Activated CD8-positive, alpha-beta memory T cell treated with anti-CD3 and anti-CD28 coated beads, Interleukin-2, amount 10 ng/mL, durations not matched to agents 7 days and 5 days (primary cell): Measurements from ENCODE around the gene TBX19. TPM values are rescaled to one million over a fixed set of nuclear protein-coding genes. Genes with fewer than 3 reads are reported as not detected.

Experiments
- ATAC-seq: fragments of 150-1000 bp; cut with Tn5 transposase; one replicate; pipeline ENCODE4 v1.10.0; 2021; ENCODE audit warnings: moderate library complexity
- CTCF ChIA-PET: fragments of 350-600 bp; sonication (Branson Sonifier 250); formaldehyde crosslinking; loops from one replicate; lab custom pipeline; 2021; ENCODE audit warnings: antibody characterized with exemption; lab: Charles Lee
- DNase-seq: peaks from one replicate; pipeline ENCODE4 v3.0.0-alpha.2; 2020
- H3K27ac Mint-ChIP-seq: one replicate; pipeline ENCODE4 v1.8.0; 2021; ENCODE audit warnings: mild to moderate bottlenecking, mixed read lengths
- H3K27me3 Mint-ChIP-seq: one replicate; pipeline ENCODE4 v1.8.0; 2021; ENCODE audit warnings: mixed read lengths
- H3K36me3 Mint-ChIP-seq: one replicate; pipeline ENCODE4 v1.8.0; 2021; ENCODE audit warnings: mild to moderate bottlenecking, mixed read lengths
- H3K4me1 Mint-ChIP-seq: one replicate; pipeline ENCODE4 v1.8.0; 2021; ENCODE audit warnings: mixed read lengths
- H3K4me3 Mint-ChIP-seq: one replicate; pipeline ENCODE4 v1.8.0; 2021; ENCODE audit warnings: mild to moderate bottlenecking, moderate library complexity, mixed read lengths
- H3K9me3 Mint-ChIP-seq: one replicate; pipeline ENCODE4 v1.8.0; 2022; ENCODE audit warnings: low read depth, mixed read lengths
- total RNA-seq, 2 experiments: library from RNA; stranded (reverse); gene quantifications; one replicate each; pipeline ENCODE4 v1.2.3, GENCODE V29; 2021

TBX19 gene
- total RNA-seq, 2 experiments from 2014 or later, result 2.0 to 3.6 TPM

DNA sequence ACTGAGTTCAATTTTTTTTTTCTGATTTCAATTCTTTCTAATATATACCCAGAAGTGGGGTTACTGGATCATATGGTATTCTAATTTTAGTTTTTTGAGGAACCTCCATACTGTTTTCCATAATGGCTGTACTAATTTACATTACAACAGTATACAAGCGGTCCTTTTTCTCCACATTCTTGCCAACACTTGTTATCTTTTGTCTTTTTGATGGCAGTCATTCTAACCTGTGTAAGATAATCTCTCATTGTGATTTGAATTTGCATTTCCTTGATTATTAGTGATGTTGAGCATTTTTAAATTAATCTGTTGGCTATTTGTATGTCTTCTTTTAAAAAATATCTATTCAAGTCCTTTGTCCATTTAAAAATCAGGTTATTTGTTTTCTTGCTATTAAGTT lies 21.1 kb upstream of the TBX19 start:
- no peak for ATAC-seq
- Mint-ChIP-seq H3K36me3 (peaks cover 66% of the 10 kb centered on the region), H3K9me3 (peaks cover 13% of the 10 kb centered on the region), H3K4me3 (no peak overlapping the region), H3K4me1 (peaks cover 4% of the 10 kb centered on the region), H3K27ac (no peak overlapping the region), H3K27me3 (no peaks in the 10 kb centered on the region)
- no peak for DNase-seq
- CTCF ChIA-PET, result interaction anchor here (1.2 kb wide), 1 partner anchor 34 kb away, joined by 3 read pairs; the partner anchor contains the start of gene SFT2D2

DNA sequence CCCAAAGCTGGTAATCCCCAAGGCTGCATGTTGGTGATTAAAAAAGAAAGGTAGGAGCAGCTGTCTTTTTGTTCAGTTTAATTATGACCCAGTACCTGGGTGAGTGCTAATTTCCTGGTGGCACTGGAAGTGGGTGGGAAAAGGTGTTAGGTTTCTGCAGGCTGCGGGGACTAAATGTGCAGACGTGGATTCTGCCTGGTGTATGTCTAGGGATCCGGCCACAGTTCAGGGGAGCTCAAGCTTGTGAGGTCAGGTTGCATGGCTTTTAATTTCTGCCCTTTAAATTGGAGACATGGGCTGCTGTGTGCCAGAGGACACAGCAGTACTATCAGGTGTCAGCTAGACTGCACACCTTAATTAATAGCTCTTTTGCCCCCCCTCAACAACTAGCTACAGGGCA lies 20.3 kb upstream of the TBX19 start:
- H3K27me3 Mint-ChIP-seq, result no peaks in the 10 kb centered on the region
- ATAC-seq (no peak), DNase-seq (no peak)
- CTCF ChIA-PET, result no interaction called here
- H3K36me3 Mint-ChIP-seq, result peaks cover 57% of the 10 kb centered on the region
- no peak overlapping the region for H3K4me3 Mint-ChIP-seq
- H3K27ac Mint-ChIP-seq, result no peak overlapping the region
- H3K9me3 Mint-ChIP-seq, result peaks cover 9% of the 10 kb centered on the region
- H3K4me1 Mint-ChIP-seq, result peaks cover 4% of the 10 kb centered on the region

DNA sequence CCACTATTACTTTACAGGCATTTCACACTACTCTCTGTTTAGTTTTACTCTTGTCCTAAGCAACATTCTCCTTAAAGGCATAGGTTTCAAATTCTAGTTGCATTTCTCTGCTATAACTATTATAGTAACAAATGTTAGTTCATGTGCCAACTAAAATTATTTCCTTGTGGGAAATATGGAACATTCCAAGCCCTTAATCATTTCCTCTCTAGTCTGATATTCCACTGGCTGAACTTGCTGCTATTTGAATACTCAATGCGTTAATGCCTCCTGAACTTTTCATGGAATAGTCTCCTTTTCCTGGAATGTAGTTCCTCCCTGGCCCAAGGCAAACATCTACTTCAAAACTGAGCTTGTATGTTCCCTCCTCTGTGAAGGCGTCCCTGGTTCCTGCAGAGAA lies 19.3 kb upstream of the TBX19 start:
- ATAC-seq (no peak), DNase-seq (no peak)
- peaks cover 6% of the 10 kb centered on the region for H3K9me3 Mint-ChIP-seq
- CTCF ChIA-PET, result interaction anchor here (1.1 kb wide), 1 partner anchor 19 kb away, joined by 3 read pairs; the partner anchor contains the start of gene TBX19
- no peak overlapping the region for H3K4me3 Mint-ChIP-seq
- H3K4me1 Mint-ChIP-seq, result peaks cover 4% of the 10 kb centered on the region
- no peaks in the 10 kb centered on the region for H3K27me3 Mint-ChIP-seq
- peaks cover 47% of the 10 kb centered on the region for H3K36me3 Mint-ChIP-seq
- no peak overlapping the region for H3K27ac Mint-ChIP-seq

DNA sequence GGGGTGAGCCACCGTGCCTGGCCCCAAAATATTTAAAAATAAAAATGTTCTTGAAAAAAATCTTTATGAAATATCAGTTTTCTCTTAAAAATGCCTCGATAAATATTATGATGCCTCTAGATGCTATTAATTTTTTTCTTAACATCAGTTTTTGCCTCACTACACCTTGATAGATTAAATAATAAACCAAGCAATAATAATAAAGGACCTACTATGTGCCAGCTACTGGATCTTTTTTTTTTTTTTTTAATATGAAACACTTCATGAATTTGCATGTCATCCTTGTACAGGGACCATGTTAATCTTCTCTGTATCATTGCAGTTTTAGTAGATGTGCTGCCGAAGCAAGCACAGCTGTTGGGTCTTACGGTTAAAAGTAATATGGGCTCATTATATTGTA lies 17.5 kb upstream of the TBX19 start:
- Mint-ChIP-seq H3K27ac (no peak overlapping the region), H3K4me1 (peaks cover 4% of the 10 kb centered on the region), H3K4me3 (no peak overlapping the region), H3K27me3 (no peaks in the 10 kb centered on the region), H3K36me3 (peaks cover 31% of the 10 kb centered on the region), H3K9me3 (peaks cover 2% of the 10 kb centered on the region)
- ATAC-seq (no peak), DNase-seq (no peak)
- CTCF ChIA-PET, result no interaction called here

DNA sequence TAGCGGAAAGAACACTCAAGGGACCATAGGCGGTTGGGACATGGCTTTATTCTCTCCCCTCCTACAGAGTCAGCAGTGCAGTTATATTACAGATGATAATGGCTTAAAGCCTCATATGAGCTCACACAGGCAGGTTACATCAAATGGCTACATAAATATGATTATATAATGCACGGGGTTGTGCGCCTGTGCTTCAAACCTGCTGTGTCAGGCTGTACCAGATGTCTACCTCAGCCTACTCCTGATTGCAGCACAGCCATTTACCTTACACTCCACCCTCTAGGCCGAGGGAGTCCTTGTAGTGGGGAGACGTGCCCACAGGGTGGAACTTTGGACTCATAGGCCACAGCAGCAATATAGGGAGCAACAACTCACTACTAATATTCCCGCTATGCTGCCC lies 16.4 kb upstream of the TBX19 start:
- CTCF ChIA-PET, result no interaction called here
- no peaks in the 10 kb centered on the region for H3K27me3 Mint-ChIP-seq
- no peak for DNase-seq

GRCh38 chr1:168265596-168265995 lies 15.1 kb upstream of the TBX19 start:
- H3K9me3 Mint-ChIP-seq, result peaks cover 2% of the 10 kb centered on the region
- H3K4me3 Mint-ChIP-seq, result no peak overlapping the region
- CTCF ChIA-PET, result no interaction called here
- DNase-seq (no peak), ATAC-seq (no peak)
- H3K4me1 Mint-ChIP-seq, result peaks cover 4% of the 10 kb centered on the region
- H3K36me3 Mint-ChIP-seq, result peaks cover 20% of the 10 kb centered on the region
- H3K27me3 Mint-ChIP-seq, result no peaks in the 10 kb centered on the region
- H3K27ac Mint-ChIP-seq, result no peak overlapping the region

More for the DNA sequence above, 16.4 kb upstream of the TBX19 start:
- H3K36me3 Mint-ChIP-seq, result peaks cover 27% of the 10 kb centered on the region
- no peak overlapping the region for H3K27ac Mint-ChIP-seq
- H3K9me3 Mint-ChIP-seq, result peaks cover 2% of the 10 kb centered on the region
- peaks cover 4% of the 10 kb centered on the region for H3K4me1 Mint-ChIP-seq
- ATAC-seq, result no peak
- no peak overlapping the region for H3K4me3 Mint-ChIP-seq

DNA sequence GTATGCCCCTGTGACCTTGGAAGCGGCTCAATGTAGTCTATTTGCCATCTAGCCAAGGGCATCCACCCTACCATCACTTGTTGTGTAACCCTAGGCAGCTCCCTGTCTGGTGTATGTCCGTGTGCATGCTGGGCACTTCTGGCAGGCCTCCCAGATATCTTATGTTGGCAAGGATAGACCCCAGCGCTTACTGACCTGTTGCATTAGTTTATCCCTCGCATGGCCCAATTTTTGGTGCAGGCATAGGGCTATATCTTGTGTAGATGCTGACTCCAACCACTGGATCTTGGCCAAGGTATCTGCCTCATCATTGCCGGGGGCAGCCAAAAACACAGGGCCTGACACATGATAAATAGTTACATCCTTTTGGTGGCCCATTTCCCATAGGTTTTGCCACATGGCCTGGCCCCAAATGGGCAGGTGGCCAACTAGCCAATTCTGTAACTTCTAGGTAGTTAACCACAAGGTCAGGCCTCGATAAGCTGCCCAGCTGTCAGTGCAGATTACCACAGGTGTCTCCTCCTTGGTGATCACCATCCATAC lies 14.0 kb upstream of the TBX19 start:
- CTCF ChIA-PET, result no interaction called here
- Mint-ChIP-seq H3K27me3 (no peaks in the 10 kb centered on the region), H3K36me3 (peaks cover 16% of the 10 kb centered on the region), H3K4me3 (no peak overlapping the region), H3K27ac (no peak overlapping the region), H3K4me1 (no peaks in the 10 kb centered on the region), H3K9me3 (peaks cover 2% of the 10 kb centered on the region)
- no peak for DNase-seq
- ATAC-seq, result no peak

- Mint-ChIP-seq H3K9me3 (no peaks in the 10 kb centered on the region), H3K4me3 (no peak overlapping the region), H3K27me3 (no peaks in the 10 kb centered on the region), H3K36me3 (peaks cover 7% of the 10 kb centered on the region), H3K4me1 (peaks cover 5% of the 10 kb centered on the region), H3K27ac (no peak overlapping the region)
- CTCF ChIA-PET, result no interaction called here
- DNase-seq (no peak), ATAC-seq (no peak)
Observed at GRCh38 chr1:168271636-168272035, 9.0 kb upstream of the TBX19 start.

GRCh38 chr1:168273575-168273974 lies 7.1 kb upstream of the TBX19 start:
- DNase-seq, result no peak
- CTCF ChIA-PET, result no interaction called here
- Mint-ChIP-seq H3K4me3 (no peak overlapping the region), H3K9me3 (peaks cover 4% of the 10 kb centered on the region), H3K27me3 (no peaks in the 10 kb centered on the region), H3K27ac (no peak overlapping the region), H3K4me1 (peaks cover 5% of the 10 kb centered on the region), H3K36me3 (peaks cover 14% of the 10 kb centered on the region)
- no peak for ATAC-seq

DNA sequence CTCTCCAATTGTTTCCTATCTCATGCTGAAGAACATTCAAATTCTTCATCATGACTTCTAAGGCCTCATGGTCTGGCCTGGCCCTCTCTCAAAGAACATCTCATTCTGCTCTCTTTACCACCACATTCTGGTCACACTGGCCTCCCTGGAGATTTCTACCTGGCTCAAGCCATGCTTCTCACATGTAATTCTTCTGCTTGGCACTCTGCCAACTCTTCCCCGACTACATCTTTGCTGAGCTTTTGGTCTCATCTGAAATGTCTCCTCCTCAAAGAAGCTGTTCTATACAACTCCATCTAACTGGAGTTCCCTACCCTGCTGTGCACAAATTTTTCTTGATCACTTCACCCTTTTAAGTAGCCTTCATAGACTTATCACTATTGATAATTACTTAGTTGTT lies 1.4 kb upstream of the TBX19 start:
- CTCF ChIA-PET, result no interaction called here
- no peak for DNase-seq
- H3K4me1 Mint-ChIP-seq, result no peaks in the 10 kb centered on the region
- H3K27ac Mint-ChIP-seq, result no peak overlapping the region
- peaks cover 4% of the 10 kb centered on the region for H3K9me3 Mint-ChIP-seq
- no peak overlapping the region for H3K4me3 Mint-ChIP-seq
- peaks cover 10% of the 10 kb centered on the region for H3K36me3 Mint-ChIP-seq
- no peaks in the 10 kb centered on the region for H3K27me3 Mint-ChIP-seq
- ATAC-seq, result no peak

DNA sequence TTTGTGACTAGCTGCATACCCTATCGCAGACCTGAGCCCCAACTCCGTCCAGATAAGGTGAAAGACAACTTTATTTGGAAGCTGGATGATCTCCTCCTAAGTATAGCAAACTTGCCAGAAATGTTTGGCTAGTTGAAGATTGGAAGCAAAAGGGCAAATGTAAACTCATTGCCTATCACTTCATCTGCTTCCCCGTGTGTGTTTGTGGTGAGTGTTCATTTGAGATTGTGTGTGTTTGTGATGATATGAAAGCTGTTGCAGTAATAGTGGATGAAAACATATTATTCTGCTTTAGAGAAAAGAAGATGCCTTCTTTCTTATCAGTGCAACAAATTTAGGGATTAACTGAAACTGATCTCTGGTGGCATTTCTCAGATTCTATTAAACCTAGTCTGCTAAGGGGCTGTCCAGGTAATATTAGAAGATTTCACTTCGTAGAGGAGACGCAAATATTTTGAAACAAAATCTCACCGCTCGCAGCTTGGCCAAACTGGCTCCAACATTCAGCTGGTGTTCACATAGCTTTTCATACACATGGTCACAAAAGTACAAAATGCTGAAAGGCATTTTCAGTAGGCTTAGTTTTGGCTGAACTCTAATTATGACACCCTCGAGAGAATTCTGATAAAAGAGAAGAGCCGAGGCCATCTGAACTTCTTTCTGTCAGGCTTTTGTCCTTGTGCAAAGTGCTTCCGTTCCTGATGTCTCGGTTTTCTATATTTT lies 1.1 kb downstream of the TBX19 start:
- Mint-ChIP-seq H3K36me3 (peaks cover 12% of the 10 kb centered on the region), H3K27me3 (no peaks in the 10 kb centered on the region), H3K9me3 (peaks cover 4% of the 10 kb centered on the region), H3K4me3 (no peak overlapping the region), H3K4me1 (peaks cover 13% of the 10 kb centered on the region), H3K27ac (no peak overlapping the region)
- CTCF ChIA-PET, result interaction anchor here (0.7 kb wide), 1 partner anchor 27 kb away, joined by 3 read pairs; no protein-coding TSS in a partner anchor
- no peak for ATAC-seq
- DNase-seq, result no peak

GRCh38 chr1:168285521-168285790 lies 4.8 kb downstream of the TBX19 start:
- no peak for ATAC-seq
- no peak for DNase-seq
- CTCF ChIA-PET, result interaction anchor here (1.4 to 2.1 kb wide), 2 partner anchors 17 to 50 kb away, joined by 3 to 7 read pairs; no protein-coding TSS in a partner anchor
- Mint-ChIP-seq H3K36me3 (peaks cover 2% of the 10 kb centered on the region), H3K27ac (no peak overlapping the region), H3K27me3 (no peaks in the 10 kb centered on the region), H3K9me3 (no peaks in the 10 kb centered on the region), H3K4me1 (peaks cover 22% of the 10 kb centered on the region), H3K4me3 (no peak overlapping the region)

GRCh38 chr1:168285971-168286927 lies 5.6 kb downstream of the TBX19 start:
- Mint-ChIP-seq H3K4me1 (peaks cover 23% of the 10 kb centered on the region), H3K27me3 (no peaks in the 10 kb centered on the region), H3K27ac (peak overlapping the region; percentile 60), H3K9me3 (no peaks in the 10 kb centered on the region), H3K36me3 (peaks cover 2% of the 10 kb centered on the region), H3K4me3 (no peak overlapping the region)
- DNase-seq (no peak), ATAC-seq (no peak)
- CTCF ChIA-PET, result interaction anchor here (1.0 to 1.3 kb wide), 4 partner anchors 27 to 51 kb away, joined by 3 to 4 read pairs (median 4); no protein-coding TSS in a partner anchor
